SIG-M5 treated with dmso at 0.1 percent for 504 hours (cell line): ENCODE results near the gene ORC6.

Experiments
- DNase-seq: peaks from one replicate; lab custom pipeline; 2025; ENCODE audit not compliant: unreplicated experiment; lab: John Stamatoyannopoulos, UW

ORC6 gene

DNA sequence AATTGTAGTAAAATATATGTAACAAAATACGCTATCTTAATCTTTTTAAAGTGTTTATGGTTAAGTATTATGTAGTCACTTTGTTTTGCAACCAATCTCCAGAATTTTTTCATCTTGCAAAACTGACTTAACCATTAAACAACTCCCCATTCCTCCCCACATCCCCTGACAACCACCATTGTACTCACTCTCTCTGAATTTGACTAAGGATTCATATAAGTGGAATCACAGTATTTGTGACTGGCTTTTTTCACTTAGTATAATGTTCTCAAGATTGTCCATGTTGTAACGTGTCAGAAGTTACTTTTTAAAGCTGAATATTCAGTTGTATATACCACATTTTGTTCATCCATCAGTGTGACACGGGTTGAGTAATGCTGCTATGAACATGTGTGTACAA, 10.6 kb downstream of the ORC6 start:
- no peak for DNase-seq

DNA sequence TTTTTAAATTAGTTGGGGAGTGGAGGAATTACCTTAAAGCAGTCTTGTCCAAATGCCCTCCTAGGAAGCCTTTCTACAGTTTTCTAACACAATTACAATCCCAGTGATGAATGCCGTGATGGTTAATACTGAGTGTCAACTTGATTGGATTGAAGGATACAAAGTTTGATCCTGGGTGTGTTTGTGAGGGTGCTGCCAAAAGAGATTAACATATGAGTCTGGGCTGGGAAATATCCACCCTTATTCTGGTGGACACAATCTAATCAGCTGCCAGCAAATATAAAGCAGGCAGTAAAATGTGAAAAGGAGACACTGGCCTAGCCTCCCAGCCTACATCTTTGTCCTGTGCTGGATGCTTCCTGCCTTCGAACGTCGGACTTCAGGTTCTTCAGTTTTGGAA, 12.2 kb downstream of the ORC6 start:
- DNase-seq, result no peak

DNA sequence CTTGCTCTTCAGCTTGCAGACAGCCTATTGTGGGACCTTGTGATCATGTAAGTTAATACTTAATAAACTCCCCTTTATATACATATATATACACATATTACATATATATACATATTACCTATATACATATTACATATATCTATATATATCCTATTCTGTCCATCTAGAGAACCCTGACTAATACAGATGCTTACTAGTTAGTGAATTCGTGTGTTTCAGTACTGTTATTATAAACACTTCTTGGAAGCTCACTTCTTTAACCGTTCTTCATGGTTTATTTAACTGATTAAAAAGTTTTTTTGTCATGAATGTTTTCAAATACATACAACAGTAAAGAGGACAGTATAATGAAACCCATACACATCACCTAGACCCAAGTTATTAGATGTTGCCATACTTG, 12.6 kb downstream of the ORC6 start:
- DNase-seq, result no peak

GRCh38 chr16:46706642-46707041, 17.2 kb downstream of the ORC6 start:
- DNase-seq, result no peak

GRCh38 chr16:46709469-46710005, 20.1 kb downstream of the ORC6 start:
- DNase-seq, result no peak

DNA sequence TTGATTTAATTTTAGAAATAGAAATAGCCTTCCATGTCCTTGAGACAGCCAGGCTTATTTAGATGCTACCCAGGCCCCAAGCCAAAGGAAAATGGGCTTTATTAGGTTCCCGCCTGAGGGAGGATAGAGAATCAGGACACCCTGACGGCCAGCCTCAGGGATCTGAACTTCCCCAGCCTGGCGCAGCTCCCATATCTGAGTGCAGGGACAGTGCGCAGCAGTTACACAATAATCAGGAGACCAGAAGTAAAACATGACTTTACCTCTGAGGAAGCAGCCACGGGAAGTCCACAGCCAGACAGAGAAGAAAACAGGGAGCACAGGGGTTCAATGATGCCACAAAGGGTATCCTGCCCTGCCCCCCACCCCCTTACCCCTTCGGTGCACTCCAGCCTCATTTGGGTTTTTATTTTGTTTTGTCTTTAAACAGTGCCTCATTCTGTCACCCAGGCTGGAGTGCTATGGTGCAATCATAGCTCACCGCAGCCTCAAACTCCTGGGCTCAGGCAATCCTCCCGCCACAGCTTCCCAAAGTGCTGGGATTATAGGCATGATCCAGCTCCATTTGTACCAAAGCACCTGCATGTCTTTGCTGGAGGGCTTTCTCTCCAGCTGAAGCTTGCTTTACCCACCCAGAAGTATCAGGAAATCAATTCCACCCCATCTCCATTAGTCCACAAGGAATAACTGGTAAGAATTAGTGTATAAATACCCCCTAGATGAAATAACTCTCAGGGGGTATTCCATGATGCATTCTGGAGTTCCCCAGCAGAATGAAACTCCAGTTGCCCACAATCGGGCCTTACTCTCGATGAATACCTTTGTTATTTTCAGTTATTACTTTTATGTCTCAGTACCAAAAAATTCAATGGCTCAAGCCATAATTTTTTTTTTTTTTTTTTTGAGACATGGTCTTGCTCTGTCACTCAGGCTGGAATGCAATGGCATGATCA, 21.9 kb downstream of the ORC6 start:
- DNase-seq, result no peak

DNA sequence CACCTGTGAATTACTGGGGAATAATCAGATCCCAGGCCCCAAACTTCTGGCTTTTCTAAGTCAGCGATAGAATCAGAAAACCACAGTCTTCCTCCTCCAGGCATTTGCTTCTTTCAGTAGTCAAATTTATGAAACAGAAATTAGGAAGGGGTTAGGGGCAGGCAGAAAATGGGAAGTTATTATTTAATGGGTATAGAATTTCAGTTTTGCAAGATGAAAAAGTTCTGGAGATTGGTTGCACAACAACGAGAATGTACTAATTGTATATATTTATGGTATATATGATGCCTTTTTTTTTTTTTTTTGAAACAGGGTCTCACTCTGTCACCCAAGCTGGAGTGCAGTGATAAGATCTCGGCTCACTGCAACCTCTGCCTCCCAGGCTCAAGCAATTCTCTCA, 23.5 kb downstream of the ORC6 start:
- peak; percentile 79 for DNase-seq

DNA sequence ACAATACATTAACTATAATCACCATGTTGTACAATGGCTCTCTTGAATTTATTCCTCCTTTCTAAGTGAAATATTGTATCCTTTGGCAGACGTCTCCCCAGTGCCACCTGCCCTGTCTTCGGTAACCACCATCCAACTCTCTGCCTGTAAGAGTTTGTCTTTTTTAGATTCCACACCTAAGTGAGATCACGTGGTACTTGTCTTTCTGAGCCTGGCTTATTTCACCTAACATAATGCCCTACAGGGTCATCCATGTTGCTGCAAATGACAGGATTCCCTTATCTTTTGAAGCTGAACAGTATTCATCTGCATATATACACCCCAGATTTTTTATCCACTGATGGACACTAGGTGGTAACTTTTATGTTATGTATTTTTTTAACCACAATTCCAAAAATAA, 24.2 kb downstream of the ORC6 start:
- DNase-seq, result no peak

- no peak for DNase-seq
These were observed 25.5 kb downstream of the ORC6 start for GRCh38 chr16:46714797-46715591.

DNA sequence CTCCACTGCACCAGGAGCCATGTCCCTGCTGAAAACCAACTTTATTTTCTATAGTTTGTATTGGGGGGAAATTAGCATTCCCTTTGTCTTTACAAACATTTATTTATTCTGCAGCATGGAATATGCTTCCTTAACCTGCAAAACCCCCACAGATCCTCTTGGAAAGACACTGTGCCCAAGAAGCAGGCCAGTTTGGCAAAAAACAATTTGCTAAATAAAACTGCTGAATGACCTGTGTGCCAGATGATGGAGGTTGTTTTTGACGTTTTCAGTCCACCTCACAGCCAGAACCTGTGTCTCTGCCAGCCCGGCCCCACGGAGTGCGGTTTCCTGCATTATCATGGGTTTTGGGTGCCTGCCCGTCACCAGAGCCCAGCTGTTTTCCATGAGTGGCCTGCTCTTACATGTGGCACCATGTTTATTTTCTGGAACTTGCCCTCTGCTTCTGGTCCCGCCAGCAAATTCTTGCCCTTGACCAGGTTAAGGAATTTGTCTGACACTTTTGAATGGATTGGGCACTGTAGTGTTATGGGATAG, 26.4 kb downstream of the ORC6 start:
- DNase-seq, result no peak

DNA sequence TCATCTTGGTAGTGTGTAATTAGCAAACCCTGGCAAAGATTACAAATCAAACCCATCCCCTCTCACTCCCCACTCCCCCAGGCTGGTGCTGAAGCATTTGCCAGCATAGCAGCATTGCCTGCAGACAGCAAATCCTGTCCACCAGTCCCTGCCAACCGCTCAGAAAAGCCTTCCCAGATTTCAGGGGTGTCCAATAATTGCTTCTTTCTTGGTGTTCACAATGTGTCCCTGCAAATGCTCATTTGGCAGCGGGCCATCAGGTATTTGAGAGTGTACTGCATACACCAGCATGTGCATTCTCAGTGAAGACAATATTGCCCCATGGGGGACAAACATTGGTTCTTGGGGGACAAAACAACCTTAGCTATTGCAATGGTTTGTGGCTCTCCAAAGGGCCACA, 28.2 kb downstream of the ORC6 start:
- no peak for DNase-seq

- DNase-seq, result no peak
These were observed 28.8 kb downstream of the ORC6 start for GRCh38 chr16:46718214-46718613.

DNA sequence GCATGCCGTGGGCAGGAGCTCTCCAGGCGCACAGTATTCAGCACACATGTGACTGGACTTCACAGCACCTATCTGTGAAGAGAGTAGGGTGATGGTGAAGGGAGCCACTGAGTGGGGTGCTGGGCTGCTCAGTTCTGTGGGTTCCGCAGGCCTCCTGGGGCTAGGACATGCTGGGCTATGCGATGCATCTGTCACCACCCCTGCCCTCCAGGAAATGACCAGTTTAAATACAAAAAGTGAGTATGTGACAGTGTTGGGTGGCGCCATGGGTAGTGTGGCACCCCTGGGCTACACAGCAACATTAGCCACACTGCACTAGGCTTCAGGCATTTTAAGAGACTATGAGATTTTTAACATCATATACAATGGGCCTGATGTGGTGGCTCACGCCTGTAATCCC, 30.1 kb downstream of the ORC6 start:
- DNase-seq, result no peak

DNA sequence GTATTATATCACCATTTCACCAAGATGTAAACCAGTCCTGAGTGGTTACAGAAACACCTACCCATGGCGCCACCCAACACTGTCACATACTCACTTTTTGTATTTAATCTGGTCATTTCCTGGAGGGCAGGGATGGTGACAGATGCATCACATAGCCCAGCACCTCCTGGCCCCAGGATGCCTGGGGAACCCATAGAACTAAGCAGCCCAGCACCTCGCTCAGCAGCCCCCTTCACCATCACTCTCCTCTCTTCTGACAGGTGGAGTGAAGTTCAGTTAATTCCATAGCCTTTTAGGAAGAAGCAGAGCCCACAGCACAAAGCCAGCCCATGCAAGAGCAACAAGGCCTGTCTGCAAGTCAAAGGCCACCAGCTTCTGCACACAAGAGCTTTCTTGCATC, 31.2 kb downstream of the ORC6 start:
- no peak for DNase-seq

DNA sequence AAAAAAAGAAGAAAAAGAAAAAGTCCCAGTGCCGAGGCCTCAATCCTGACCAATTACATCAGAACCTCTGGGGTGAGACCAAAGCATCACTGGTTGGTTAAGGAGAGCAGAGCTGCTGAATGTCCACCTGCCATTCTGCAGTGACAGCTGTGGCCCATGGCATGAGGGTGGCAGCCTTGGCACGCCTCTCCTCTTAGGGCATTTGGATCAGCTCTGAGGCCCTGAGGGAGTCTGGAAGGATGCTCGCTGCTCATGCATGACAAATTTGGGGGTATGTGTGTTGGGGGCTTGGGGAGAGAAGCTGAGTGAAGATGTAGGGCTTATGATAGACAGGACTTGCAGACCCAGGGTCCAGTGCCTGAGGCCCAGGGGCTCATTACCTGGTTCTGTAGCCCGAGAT, 32.4 kb downstream of the ORC6 start:
- no peak for DNase-seq

- no peak for DNase-seq
These were observed 37.7 kb downstream of the ORC6 start for GRCh38 chr16:46727184-46727583.

DNA sequence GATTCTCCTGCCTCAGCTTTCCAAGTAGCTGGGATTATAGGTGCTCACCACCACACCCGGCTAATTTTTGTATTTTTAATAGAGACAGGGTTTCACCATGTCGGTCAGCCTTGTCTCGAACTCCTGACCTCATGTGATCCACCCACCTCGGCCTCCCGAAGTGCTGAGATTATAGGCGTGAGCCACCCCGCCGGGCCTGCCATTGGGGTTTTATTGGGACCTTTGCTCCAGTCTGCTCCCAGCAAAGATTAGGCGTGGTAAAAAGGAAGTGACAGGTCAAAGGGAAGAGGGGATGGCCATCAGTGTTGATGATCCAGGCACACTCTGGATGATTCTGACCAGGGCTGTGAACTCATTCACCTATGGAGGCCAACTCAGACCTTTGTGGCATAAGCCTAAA, 38.2 kb downstream of the ORC6 start:
- no peak for DNase-seq

GRCh38 chr16:46728806-46729205, 39.3 kb downstream of the ORC6 start:
- no peak for DNase-seq

- DNase-seq, result no peak
These were observed 40.0 kb downstream of the ORC6 start for GRCh38 chr16:46729326-46729995.

DNA sequence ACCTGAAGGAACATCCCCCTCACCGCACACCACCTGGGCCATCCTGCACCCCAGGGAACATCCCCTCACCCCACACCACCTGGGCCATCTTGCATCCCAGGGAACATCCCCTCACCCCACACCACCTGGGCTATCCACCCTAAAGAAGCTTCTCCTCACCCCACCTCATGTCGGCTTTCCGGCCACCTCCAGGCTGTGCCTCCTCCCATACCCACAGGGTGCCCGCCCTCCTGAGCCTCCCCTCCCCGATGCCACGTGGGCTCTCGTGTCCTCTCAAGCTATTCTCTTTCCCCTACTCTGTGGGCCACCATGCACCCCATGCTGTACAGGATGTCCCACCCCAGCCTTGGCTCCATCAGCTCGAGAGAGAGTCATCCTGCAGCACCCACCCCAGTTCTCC, 40.7 kb downstream of the ORC6 start:
- DNase-seq, result no peak
